HG02943 (cell line): ENCODE measurements around the gene MAP3K5.

ENCODE experiments used
- ATAC-seq: cut with Tn5 transposase; IDR thresholded peaks from one replicate; pipeline ENCODE4 v1.9.1; 2021; ENCODE audit warnings: mild to moderate bottlenecking, low read depth, moderate library complexity; ENCODE audit not compliant: unreplicated experiment

Gene MAP3K5

GRCh38 chr6:136525586-136526195 lies 266.6 kb downstream of the MAP3K5 start:
- no peak for ATAC-seq

GRCh38 chr6:136524936-136525413 lies 267.3 kb downstream of the MAP3K5 start:
- ATAC-seq, result no peak

DNA sequence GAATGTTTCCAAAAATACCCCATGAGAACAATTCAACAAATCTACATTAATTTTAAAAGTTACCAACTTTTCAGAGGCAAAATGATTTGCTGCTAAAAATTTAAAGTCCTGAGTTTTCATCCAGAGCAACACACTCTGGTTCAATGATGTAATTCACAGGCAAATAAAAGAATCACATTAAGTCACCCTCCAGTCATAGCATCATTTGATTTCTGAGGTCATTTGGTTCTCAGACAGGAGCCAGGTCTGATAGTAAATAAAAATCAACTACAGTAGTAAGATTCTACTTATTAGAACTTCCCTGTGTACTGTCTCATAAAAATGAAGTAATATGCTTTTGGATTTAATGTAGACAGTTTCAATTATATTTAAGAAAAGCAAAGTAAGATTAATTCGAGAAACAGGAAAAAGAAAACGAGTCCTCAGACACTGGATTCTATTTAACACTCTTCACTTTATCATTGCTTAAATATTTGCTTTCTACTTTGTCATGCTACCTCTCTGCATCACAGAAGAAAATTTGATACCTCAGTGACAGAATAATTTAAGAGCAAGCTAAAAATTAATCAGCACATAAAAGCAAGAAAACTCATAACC lies 267.8 kb downstream of the MAP3K5 start:
- no peak for ATAC-seq

GRCh38 chr6:136523196-136523595 lies 269.1 kb downstream of the MAP3K5 start:
- no peak for ATAC-seq

DNA sequence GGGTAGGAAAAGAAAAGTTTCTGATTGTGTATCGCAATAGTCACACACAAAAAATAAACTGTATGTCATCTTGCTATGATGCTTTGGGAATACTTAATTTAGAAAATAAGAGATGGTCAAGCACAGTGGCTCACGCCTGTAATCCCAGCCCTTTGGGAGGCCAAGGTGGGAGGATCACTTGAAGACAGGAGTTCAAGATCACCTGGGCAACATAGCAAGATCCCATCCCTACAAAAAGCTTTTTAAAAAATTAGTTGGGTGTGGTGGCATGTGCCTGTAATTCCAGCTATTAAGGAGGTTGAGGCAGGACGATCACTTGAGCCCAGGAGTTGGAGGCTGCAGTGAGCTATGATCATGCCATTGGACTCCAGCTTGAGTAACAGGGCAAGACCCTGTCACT lies 269.6 kb downstream of the MAP3K5 start:
- no peak for ATAC-seq

GRCh38 chr6:136521911-136522310 lies 270.4 kb downstream of the MAP3K5 start:
- ATAC-seq, result no peak

GRCh38 chr6:136521427-136521826 lies 270.9 kb downstream of the MAP3K5 start:
- no peak for ATAC-seq

- ATAC-seq, result no peak
Observed at GRCh38 chr6:136520517-136520916, 271.8 kb downstream of the MAP3K5 start.

DNA sequence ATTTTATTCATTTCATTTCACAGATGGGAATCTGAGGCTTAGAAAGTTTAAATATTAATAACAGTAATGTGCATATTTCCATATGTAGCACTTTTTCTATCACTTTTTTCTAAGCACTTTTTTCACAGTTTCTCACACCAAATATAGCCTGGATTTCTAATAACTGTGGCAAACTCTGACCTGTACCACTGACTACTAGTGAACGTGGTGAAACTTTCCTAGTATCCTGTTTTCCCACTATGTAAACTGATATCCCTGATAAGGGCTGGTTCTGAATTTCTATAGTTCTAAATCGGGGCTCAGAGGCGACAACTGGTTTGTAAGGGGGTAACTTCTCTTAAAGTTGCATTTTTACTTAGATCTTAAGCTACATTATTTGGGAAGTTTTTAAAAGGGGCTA lies 274.7 kb downstream of the MAP3K5 start:
- no peak for ATAC-seq

DNA sequence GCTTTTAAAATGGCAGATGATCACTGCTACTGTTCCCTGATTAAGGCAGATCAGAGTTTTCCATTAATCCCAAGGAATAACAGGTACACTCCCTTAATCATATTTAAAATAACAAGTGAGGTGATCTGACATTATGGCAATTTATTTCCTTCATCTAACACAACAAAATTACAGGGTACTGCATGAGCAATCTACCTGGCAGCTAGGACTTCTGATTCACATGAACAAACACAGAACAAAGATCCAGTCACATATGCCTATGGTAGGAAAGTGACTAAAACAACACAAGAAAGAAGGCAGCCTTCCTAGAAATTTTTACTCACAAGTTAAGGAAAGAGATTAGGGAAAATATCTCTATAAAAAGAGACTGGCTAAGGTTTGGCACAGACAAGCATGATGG lies 275.3 kb downstream of the MAP3K5 start:
- no peak for ATAC-seq

DNA sequence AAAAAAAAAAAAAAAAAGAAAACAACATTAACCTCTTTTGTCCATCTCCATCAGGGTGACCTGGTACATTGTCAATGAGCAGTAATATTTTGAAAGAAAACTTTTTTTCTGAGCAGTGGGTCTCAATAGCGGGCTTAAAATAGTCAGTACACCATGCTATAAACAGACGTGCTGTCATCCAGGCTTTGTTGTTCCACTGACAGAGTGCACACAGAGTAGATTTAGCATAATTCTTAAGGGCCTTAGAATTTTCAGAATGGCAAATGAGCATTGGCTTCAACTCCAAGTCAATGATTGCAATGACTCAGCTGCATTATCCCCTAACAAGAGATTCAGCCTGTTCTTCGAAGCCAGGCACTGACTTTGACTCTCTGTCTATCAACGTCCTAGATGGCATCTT lies 277.7 kb downstream of the MAP3K5 start:
- ATAC-seq, result no peak

DNA sequence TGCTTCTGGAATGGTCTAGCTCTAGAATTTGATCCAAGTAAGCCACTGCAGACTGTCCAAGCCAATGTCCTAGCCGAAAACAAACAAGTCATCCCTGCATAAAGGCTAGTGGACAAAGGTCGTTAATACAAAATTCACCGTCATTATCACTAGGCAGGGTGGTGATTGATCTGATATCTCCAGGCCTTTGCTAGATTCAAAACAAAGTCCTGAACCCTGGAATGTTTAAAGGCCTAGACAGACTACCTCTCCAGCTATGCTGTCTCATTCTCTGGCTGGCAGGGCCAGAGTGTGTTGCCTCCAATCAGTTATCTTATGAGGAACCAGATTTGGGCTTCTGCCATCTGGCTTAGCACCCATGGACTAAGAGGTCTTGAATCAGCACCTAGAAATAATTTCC lies 280.4 kb downstream of the MAP3K5 start:
- ATAC-seq, result no peak

DNA sequence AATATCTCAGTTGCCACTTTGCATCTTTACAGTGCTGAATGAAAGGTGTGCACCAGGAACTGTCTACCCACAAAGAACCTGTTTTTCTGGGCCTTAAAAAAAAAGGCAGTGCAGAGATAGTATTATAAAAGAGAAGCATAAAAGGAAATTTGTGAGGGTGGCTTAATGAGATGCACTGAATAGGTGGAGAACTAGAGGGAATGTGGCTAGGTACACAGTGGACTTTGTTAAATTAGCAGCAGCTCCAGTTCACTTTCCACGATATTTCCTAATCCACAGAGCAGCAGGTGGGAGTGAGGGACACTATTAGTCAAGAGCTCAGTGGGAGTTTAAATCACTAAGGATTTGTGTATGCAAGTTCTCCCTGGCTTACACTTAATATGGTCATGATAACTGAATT lies 280.9 kb downstream of the MAP3K5 start:
- no peak for ATAC-seq

- no peak for ATAC-seq
Observed at GRCh38 chr6:136510782-136511181, 281.5 kb downstream of the MAP3K5 start.

DNA sequence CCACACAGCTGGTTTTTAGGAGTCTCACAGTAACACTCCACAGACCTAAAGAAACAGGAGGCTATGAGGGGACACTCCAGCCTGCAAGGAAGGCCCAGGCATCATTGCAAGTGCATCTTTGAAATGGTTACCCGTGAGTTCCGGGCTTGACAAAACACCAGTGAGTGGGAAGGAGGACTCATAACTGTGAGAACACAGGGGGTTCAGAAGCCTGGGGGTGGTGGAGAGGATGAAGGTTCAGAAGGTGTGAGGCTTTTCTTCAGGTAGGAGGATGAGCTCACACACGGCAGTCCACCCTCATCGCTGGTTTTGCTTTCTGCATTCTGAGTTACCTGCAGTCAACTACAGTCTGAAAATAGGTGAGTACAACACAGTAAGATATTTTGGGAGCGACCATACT lies 282.0 kb downstream of the MAP3K5 start:
- ATAC-seq, result no peak

DNA sequence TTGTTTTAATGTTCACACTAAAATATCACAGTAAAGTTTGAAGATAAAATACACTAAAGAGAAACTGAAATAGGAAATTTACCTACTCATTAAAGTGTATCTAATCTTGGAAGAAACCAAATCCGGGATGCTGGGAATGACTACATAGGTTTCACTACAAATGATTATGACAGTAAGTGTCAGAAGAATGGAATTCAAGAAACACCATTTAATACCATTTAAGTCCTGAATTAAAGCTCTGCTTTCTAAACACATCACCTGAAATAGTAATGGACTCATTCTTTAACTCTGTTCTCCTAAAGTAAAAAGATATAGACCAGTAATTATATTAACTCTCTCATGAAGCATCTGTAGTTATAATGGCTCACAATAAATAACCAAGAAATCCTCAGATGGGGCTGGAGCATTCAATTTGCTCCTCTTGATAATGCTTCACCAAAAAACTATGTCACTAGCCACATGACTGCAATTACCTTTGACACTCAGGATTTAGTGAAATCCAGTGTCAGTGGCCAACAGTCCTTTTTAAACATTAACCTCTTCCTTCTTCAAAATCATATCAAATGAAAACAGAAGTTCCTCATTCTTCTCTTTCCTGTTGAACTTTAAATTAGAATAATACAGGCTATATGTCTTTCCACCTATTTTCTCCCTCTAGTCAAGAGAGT lies 283.4 kb downstream of the MAP3K5 start:
- no peak for ATAC-seq
